Measurements from ENCODE around the gene IFNGR2. TPM values are rescaled to one million over a fixed set of nuclear protein-coding genes. Genes with fewer than 3 reads are reported as not detected.
A peak's percentile ranks its signal among the peaks of the same experiment; 100 is the strongest.
"Not testable (repeated sequence)": the region's sequence is repeated elsewhere in the genome, so short reads cannot be mapped to it uniquely, and the experiment has no call there.

IFNGR2 gene
- polyA plus RNA-seq, 1 donor = 52.7 TPM

GRCh38 chr21:33402001-33402979 lies 923 bp upstream of the IFNGR2 start:
- DNase-seq = peak; percentile 76

GRCh38 chr21:33403786-33404585 lies 773 bp downstream of the IFNGR2 start:
- DNase-seq = peak; percentile 73

GRCh38 chr21:33406493-33406892 lies 3.3 kb downstream of the IFNGR2 start:
- DNase-seq = no peak

GRCh38 chr21:33411949-33412430 lies 8.8 kb downstream of the IFNGR2 start:
- DNase-seq = no peak

- DNase-seq = not testable (repeated sequence)
These were observed 9.2 kb downstream of the IFNGR2 start for GRCh38 chr21:33412439-33412831.

- no peak for DNase-seq
These were observed 9.8 kb downstream of the IFNGR2 start for GRCh38 chr21:33412832-33413519.

- no peak for DNase-seq
These were observed 10.9 kb downstream of the IFNGR2 start for GRCh38 chr21:33414068-33414467.

GRCh38 chr21:33414926-33415325 lies 11.7 kb downstream of the IFNGR2 start:
- DNase-seq = no peak

- DNase-seq = peak; percentile 73
These were observed 15.5 kb downstream of the IFNGR2 start for GRCh38 chr21:33418691-33419090.

- no peak for DNase-seq
These were observed 16.4 kb downstream of the IFNGR2 start for GRCh38 chr21:33419538-33420123.

GRCh38 chr21:33421713-33422393 lies 18.6 kb downstream of the IFNGR2 start:
- DNase-seq = no peak

- no peak for DNase-seq
These were observed 21.0 kb downstream of the IFNGR2 start for GRCh38 chr21:33424214-33424613.

GRCh38 chr21:33425825-33426224 lies 22.6 kb downstream of the IFNGR2 start:
- no peak for DNase-seq

GRCh38 chr21:33427051-33427450 lies 23.8 kb downstream of the IFNGR2 start:
- no peak for DNase-seq

- no peak for DNase-seq
These were observed 25.5 kb downstream of the IFNGR2 start for GRCh38 chr21:33428669-33429068.

GRCh38 chr21:33430858-33431257 lies 27.6 kb downstream of the IFNGR2 start:
- DNase-seq = no peak

GRCh38 chr21:33432496-33432895 lies 29.3 kb downstream of the IFNGR2 start:
- DNase-seq = no peak

- no peak for DNase-seq
These were observed 29.8 kb downstream of the IFNGR2 start for GRCh38 chr21:33433001-33433400.

- no peak for DNase-seq
These were observed 30.4 kb downstream of the IFNGR2 start for GRCh38 chr21:33433425-33434114.

- DNase-seq = no peak
These were observed 31.7 kb downstream of the IFNGR2 start for GRCh38 chr21:33434770-33435360.

- no peak for DNase-seq
These were observed 33.9 kb downstream of the IFNGR2 start for GRCh38 chr21:33437140-33437539.

All from hindlimb muscle (tissue), 1 donor.